Putamen (tissue), 1 donor: ENCODE data around the gene GMCL2.
A peak's percentile ranks its signal among the peaks of the same experiment; 100 is the strongest.

Source experiments
- DNase-seq: peaks from one replicate; pipeline ENCODE4 v3.0.0-alpha.2; 2016; ENCODE audit warnings: low spot score

GMCL2 gene

GRCh38 chr5:178177569-178177968 lies 9.6 kb downstream of the GMCL2 start:
- DNase-seq = no peak

GRCh38 chr5:178176791-178177190 lies 10.4 kb downstream of the GMCL2 start:
- DNase-seq = no peak

DNA sequence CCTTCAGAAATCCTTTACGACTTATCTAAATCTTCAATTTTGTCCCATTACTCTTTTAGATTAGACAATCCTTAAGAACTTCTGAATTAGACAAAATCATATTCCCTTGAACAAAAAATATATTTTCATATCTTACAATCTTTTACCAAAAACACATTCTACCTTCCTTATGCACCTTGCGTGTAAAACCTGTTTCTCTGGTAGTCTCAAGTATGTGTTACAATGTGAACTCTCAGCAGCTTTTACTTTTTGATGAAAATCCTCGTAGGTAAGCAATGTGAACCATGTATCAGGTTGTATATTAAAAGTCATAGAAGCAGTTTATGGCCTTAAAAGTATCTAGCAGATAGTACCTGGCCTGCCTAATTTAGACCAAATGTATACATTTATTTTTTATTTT lies 12.7 kb downstream of the GMCL2 start:
- DNase-seq = no peak

DNA sequence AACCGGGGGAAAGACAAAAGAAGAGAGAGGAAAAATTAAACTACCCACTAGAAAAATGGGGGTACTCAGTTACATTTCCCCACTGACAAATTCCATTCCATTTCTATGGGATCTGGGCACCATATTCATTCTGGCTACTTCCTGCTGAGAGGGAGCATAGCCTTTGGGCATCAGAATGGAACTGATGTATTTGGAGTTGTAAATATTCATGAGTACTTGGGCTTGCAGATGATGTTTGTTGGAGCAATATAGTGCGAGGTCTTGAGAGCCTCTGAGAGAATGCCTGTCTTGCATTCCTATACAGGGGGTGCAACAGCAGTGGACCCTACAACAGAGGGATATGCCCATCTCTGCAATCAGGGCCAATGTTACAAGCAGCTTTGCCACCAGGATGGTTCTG lies 16.7 kb downstream of the GMCL2 start:
- DNase-seq = no peak

GRCh38 chr5:178165581-178165980 lies 21.6 kb downstream of the GMCL2 start:
- DNase-seq = no peak

DNA sequence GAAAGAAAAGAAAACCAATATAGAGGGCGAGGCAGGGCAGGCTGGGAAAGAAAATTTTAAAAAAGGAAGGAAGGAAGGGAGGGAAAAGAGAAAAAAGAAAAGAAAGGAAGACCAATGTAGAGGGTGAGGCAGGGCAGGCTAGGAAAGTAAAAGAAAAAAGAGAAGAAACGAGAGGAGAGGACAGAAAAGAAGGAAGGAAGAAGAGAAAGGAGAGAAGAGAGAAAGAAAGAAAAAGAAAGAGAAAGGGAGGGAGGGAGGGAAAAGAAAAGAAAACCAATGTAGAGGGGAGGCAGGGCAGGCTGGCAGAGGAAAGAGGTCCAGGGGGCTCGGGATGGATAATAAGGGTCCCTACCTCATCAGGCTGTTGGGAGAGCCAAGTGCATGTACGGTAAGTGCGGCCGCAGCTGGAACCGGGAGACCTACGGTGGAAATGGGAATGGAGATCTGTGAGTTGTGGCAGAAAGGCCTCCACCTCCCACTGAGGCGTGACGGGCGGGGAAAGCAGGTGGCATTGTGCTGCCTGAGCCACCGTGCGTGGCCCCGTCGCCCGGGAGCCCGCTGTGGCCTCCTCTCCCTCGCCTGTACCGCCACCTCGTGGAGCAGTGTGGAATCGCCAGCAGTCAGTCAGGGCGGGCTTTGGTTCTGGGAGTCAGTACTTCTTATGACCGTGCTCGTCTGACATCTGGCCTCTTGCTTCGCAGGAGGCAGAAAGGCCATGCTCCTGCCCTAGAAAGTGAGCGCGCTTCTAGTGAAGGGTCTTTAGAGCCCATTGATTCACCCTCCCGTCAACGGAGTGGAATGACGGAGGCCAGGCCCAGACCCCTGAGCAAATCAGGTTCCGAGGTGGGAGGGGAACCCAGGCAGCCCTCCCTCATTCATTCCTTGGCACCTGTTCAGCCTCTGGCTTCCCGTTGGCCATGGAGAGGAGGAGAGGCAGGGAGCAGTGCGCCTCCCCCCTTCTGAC lies 23.1 kb downstream of the GMCL2 start:
- DNase-seq = peak; percentile 58

DNA sequence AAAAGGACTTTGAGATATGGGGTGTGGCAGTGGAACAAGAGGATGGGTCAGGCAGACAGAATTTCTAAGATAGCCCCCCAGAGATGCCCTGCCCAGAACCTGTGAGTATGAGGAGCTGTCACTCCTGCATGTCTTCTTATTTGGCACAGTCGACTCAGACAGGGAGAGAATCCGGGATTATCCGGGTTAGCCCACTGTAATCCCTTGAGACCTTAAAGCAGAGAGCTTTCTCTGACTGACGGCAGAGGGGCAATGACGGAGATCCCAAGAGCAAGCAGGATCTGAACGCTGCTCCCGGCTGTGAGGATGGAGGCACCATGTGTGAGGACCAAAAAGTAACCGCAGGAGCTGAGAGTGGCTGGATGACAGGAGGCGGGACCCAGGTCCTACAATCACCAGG lies 24.7 kb downstream of the GMCL2 start:
- no peak for DNase-seq

DNA sequence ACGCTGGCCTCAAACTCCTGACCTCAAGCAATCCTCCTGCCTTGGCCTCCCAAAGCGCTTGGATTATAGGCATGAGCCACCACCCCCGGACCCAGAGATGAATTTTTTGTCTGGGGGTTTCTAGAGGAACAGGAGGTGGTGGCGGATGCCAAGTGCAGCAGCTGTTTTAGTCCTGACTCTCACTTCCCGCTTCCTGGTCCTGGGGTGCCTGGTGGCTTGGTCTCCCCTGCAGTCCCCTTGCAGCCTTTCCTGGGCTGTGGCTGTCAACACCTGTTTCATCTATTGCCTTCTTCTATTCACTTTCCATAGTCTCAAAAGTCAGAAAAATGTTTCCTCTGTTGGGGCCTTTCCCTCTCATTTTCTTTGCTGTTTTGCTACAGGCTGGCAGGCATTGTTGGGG lies 27.0 kb downstream of the GMCL2 start:
- no peak for DNase-seq

DNA sequence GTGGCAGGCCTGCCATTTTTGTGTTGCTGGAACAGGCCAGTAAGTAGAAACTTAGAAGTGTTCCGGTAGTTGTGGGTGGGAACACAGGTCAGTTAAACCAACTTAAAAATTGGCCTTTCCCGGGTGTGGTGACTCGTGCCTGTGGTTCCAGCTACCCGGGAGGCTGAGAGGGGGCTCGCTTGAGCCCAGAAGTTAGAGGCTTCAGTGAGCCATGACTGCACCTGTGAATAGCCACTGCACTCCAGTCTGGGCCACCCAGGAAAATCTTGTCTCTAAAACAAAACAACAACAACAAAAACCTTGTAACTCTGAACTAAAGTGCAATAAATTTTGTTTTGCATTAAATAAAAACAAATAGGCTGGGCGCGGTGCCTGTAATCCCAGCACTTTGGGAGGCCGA lies 32.1 kb downstream of the GMCL2 start:
- DNase-seq = no peak

DNA sequence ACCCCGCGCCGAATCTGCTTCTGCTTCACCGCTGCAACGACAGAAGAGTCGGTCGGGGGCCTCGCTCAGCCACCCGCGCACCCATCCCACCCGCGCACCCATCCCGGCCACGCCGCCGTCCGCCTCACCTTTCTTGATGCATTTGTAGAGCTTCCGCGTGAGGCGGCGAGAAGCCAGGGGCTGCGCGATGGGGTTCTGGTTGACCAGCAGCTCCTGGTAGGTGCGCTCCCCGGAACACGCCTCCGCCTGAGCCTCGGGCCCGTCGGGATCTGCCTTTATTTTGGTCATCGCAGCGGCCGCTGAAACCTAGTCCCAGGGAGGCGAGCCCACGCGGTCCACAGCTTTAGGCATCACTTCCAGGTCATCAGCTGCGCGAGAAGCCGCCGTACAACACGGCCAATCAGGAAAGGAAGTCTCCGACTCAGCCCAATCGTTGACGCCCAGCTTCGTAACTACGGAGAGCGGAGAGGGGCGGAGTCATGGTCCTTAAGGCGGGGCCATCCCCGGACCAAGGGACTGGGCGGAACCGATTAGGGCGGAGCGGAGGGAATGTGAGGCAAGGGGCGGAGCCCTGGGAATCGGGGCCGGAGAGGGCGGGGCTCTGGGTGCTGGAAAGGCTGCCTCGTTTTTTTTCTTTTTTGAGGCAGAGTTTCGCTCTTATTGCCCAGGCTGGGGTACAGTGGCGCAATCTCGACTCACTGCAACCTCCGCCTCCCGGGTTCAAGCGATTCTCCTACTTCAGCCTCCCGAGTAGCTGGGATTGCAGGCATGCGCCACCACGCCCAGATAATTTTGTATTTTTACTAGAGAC lies 33.4 kb downstream of the GMCL2 start, which contains the start of gene NHP2:
TSS of gene NHP2 (minus strand) at position 356 of the 811 bp plus-strand sequence. CDS start at position 288, 68 bp downstream.
- peak; percentile 99 for DNase-seq

GRCh38 chr5:178152491-178153444 lies 34.4 kb downstream of the GMCL2 start:
- no peak for DNase-seq

GRCh38 chr5:178150977-178151734 lies 36.0 kb downstream of the GMCL2 start:
- DNase-seq = no peak

GRCh38 chr5:178149199-178149932 lies 37.8 kb downstream of the GMCL2 start:
- DNase-seq = peak; percentile 43

DNA sequence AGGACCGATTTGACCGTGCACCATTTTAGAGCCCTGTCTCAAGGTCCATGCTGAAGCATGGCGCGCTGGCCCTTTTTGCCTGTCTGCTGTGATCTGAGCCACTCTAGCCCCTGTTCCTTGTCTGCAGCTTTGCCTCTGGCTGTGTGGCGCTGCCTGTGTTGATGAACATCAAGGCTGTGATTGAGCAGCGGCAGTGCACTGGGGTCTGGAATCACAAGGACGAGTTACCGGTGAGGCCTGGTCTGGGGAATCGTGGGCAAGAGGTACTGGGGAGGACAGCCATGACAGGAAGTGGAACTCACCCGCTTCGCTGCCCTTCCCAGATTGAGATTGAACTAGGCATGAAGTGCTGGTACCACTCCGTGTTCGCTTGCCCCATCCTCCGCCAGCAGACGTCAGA lies 39.8 kb downstream of the GMCL2 start:
- DNase-seq = no peak

DNA sequence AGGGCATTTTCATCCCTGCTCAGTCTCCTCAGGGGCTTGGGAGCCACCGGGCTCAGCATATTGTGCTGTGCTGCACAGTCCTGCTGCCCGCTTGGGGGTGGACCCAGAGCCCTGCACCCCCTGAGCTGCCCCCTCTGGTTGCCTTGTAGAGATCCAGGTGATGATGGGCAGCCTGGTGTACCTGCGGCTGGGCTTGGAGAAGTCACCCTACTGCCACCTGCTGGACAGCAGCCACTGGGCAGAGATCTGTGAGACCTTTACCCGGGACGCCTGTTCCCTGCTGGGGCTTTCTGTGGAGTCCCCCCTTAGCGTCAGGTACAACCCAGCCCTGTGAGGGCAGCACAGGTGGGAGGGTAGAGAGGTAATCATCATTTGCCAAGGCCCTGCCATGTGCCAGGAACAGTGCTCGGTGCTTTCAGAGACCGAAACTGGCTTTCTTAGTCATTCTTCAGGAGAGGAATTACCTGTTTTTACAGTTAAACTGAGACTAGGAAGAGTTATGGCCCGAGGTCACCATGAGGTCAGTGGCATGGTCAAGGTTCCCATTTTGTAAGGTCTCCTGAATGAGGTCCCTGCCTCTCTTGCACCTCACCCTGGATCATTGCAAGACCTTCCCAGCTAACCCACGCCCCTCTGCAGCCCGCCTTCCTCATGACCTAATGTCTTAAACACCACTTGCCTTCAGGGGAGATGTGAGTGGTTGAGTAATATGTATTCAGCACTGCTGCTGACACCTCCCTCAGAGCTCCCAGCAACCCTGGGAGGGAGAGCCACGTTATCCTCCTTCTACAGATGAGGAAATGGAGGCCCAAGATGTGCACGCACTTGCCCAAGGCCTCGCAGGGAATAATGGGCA lies 41.0 kb downstream of the GMCL2 start:
- peak; percentile 34 for DNase-seq

DNA sequence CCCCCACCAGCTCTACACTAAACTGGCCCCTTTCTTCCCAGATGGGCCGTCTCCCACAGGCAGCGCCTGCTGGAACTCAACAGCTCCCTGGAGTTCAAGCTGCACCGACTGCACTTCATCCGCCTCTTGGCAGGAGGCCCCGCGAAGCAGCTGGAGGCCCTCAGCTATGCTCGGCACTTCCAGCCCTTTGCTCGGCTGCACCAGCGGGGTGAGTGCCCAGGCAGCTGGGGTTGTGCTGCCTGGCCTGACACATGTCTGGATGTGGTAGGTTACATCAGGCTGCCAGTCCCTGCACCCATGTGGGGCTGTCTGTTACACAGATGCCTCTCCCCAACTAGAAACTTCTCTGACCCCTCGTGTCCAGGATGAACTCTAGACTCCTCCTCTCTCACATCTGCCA lies 43.3 kb downstream of the GMCL2 start:
- DNase-seq = no peak

DNA sequence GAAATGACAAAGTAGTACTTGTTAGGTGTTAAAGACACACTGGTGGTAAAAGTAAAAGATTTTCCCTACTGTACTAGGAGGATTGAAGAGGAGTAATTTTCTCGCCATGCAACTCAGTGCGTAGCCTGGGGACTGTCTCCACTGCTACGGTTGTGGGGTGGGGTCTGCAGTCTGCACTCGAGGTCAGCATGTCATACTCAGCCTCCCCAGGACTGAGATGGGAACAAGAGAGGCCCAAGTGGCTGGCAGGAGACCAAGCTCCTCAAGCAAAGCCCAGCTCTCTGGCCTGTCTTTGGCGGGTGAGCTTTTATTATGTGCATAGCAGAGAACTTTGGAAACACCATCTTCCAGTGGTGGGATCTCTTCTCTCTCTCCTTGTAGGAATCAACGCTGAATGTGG lies 43.9 kb downstream of the GMCL2 start:
- DNase-seq = no peak

DNA sequence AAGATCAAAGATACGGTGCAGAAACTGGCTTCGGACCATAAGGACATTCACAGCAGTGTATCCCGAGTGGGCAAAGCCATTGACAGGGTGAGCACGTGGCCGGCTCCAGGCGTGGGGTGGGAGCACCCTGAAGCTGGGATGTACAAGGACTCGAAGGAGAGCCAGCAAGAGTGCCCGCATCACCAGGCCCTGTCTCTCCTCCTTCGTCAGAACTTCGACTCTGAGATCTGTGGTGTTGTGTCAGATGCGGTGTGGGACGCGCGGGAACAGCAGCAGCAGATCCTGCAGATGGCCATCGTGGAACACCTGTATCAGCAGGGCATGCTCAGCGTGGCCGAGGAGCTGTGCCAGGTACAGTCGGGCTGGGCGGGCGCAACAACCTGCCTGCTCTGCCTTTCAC lies 44.5 kb downstream of the GMCL2 start:
- DNase-seq = no peak

- DNase-seq = no peak
Measured at GRCh38 chr5:178141550-178141949, 45.6 kb downstream of the GMCL2 start.
